Uterus (tissue), 2 donors: ENCODE measurements around the gene PTPRG.

ENCODE experiments used
- CTCF ChIP-seq, 4 experiments: fragments of 200-600 bp in 2 of 4; fragments of 450-650 bp in 2 of 4; sonication (generic) in 2 of 4; IDR thresholded peaks; one replicate each; pipeline ENCODE4 v1.5.1; 2016 to 2019; ENCODE audit warnings: antibody characterized with exemption in 4 of 4, mild to moderate bottlenecking in 2 of 4, moderate library complexity in 1 of 4
- POLR2A ChIP-seq, 2 donors: fragments of 450-650 bp; IDR thresholded peaks; one replicate each; pipeline ENCODE4 v1.6.1; 2016; ENCODE audit warnings: antibody characterized with exemption in 2 of 2, mild to moderate bottlenecking in 1 of 2, moderate library complexity in 1 of 2

- TF ChIP-seq POLR2A (IDR thresholded peaks at IDR 0.05) (no peak), CTCF (IDR thresholded peaks at IDR 0.05) (no peak)
Measured at GRCh38 chr3:61934505-61934871, 373.1 kb downstream of the PTPRG start.
